ENCODE results near the gene PRDM16.

DNA sequence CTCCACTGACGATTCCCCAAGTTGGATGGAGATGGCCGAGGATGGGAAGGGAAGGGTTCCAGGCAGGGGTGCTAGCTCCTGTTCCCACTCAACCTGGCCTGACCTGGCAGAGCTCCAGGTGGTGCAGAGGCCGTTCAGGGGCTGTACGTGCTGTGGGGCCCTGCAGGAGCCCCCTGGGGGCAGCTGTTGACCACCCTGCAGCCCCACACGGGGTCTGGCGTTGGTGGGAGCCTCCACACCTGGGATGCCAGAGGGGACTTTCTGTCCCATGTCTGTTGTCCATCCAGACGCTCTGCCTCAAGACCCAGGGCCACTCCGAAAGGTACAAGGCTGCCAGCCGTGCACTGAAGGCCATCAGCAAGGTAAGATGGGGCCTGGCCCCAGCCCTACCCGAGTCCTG lies 405.4 kb downstream of the PRDM16 start:
- TF ChIP-seq, protein P1, sequence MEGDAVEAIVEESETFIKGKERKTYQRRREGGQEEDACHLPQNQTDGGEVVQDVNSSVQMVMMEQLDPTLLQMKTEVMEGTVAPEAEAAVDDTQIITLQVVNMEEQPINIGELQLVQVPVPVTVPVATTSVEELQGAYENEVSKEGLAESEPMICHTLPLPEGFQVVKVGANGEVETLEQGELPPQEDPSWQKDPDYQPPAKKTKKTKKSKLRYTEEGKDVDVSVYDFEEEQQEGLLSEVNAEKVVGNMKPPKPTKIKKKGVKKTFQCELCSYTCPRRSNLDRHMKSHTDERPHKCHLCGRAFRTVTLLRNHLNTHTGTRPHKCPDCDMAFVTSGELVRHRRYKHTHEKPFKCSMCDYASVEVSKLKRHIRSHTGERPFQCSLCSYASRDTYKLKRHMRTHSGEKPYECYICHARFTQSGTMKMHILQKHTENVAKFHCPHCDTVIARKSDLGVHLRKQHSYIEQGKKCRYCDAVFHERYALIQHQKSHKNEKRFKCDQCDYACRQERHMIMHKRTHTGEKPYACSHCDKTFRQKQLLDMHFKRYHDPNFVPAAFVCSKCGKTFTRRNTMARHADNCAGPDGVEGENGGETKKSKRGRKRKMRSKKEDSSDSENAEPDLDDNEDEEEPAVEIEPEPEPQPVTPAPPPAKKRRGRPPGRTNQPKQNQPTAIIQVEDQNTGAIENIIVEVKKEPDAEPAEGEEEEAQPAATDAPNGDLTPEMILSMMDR (IDR thresholded peaks at IDR 0.05), result no peak
- TF ChIP-seq EP300 (IDR thresholded peaks at IDR 0.05), result no peak
